NT2/D1 (cell line): ENCODE results near the gene FGF3.

Experiments used
- DNase-seq: peaks from one replicate; pipeline ENCODE4 v3.0.0-alpha.2; 2011; ENCODE audit warnings: low read depth, low spot score
- H3K27me3 ChIP-seq: 2 replicates; pipeline ENCODE4 v1.6.0; 2011; ENCODE audit warnings: mild to moderate bottlenecking; ENCODE audit not compliant: insufficient read length, insufficient read depth
- H3K36me3 ChIP-seq: 2 replicates; pipeline ENCODE4 v1.6.1; 2011; ENCODE audit warnings: mild to moderate bottlenecking, low read length, mixed read lengths; ENCODE audit not compliant: insufficient read depth, insufficient read length
- H3K4me1 ChIP-seq: 2 replicates; pipeline ENCODE4 v1.5.1; 2011; ENCODE audit not compliant: insufficient read depth, insufficient read length
- H3K4me3 ChIP-seq: 2 replicates; pipeline ENCODE4 v1.5.1; 2011; ENCODE audit warnings: low read depth; ENCODE audit not compliant: insufficient read length
- H3K9ac ChIP-seq: 2 replicates; pipeline ENCODE4 v1.6.0; 2011; ENCODE audit warnings: low read depth; ENCODE audit not compliant: insufficient read length
- H3K9me3 ChIP-seq: 2 replicates; pipeline ENCODE4 v1.5.1; 2011; ENCODE audit warnings: mild to moderate bottlenecking, low read length; ENCODE audit not compliant: insufficient read depth
- SUZ12 ChIP-seq: IDR thresholded peaks from 2 replicates; pipeline ENCODE4 v1.6.1; 2011; ENCODE audit not compliant: insufficient read length, insufficient read depth; ENCODE audit errors: extremely low read depth
- YY1 ChIP-seq: IDR thresholded peaks from 2 replicates; pipeline ENCODE4 v1.6.1; 2011; ENCODE audit not compliant: insufficient read length, insufficient read depth
- ZNF274 ChIP-seq: IDR thresholded peaks from 2 replicates; pipeline ENCODE4 v1.6.1; 2011; ENCODE audit warnings: mild to moderate bottlenecking, low read depth, low read length

Gene FGF3

DNA sequence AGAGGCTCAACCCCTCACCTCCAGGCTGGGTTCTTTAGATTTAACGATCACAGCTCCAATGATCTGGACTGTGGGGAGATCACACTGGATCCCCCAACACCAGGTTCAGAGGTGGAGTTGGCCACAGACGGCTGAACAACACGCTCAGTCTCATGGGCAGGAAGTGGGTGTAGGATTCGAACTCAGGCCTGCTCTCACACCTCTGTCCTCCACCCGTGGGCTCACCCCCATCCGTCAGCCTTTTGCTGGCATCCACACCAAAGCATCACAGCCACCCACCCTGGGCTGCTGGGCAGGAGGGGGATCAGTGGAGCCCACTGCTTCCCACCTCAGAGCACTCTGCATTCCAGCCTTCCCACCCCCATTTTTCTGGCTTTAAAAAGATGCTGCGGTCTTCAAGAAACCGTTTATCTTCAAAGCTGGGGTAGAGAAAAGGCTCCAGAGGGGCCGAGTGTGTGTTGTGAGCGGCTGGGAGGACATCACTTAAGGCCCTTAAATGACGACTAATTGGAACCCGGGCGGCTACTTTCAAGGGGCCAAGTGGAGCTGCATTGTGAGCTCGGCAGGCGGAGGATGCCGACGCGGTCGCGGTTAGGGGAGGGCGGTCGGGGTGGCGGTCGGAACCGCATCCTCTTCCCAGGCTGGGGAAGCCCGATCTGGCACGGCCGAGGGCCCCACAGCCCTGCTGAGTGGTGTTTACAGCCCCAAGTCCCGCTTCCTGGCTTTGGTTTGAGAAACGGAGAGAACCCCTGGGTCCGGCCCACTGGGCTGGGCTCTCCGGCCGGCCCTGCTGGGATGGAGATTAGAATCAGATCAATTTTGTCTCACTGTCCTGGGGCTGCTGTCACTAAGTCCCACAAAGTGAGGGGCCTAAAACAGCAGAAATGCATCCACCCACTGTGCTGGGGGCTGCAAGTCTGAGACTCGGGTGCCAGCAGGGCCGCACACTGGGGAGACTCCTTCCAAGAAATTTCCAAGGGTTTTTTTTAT lies 15.9 kb upstream of the FGF3 start:
- DNase-seq = no peak
- Histone ChIP-seq H3K36me3 (no peaks in the 10 kb centered on the region), H3K9me3 (no peaks in the 10 kb centered on the region), H3K27me3 (peaks cover 3% of the 10 kb centered on the region), H3K4me1 (peaks cover 11% of the 10 kb centered on the region), H3K9ac (peak overlapping the region; percentile 32), H3K4me3 (no peak overlapping the region)
- TF ChIP-seq SUZ12 = no peak
- no peak for TF ChIP-seq ZNF274
- no peak for TF ChIP-seq YY1

- H3K4me1 ChIP-seq = peaks cover 10% of the 10 kb centered on the region
- no peaks in the 10 kb centered on the region for H3K9me3 ChIP-seq
- no peak overlapping the region for H3K4me3 ChIP-seq
- DNase-seq = no peak
- no peaks in the 10 kb centered on the region for H3K36me3 ChIP-seq
- peaks cover 3% of the 10 kb centered on the region for H3K27me3 ChIP-seq
- TF ChIP-seq ZNF274 (no peak), YY1 (no peak), SUZ12 (no peak)
- H3K9ac ChIP-seq = no peak overlapping the region
Observed at GRCh38 chr11:69834251-69834650, 15.0 kb upstream of the FGF3 start.

GRCh38 chr11:69832561-69833413 lies 13.6 kb upstream of the FGF3 start:
- no peaks in the 10 kb centered on the region for H3K9me3 ChIP-seq
- no peak overlapping the region for H3K4me3 ChIP-seq
- no peak for DNase-seq
- H3K9ac ChIP-seq = peak overlapping the region; percentile 50
- peaks cover 13% of the 10 kb centered on the region for H3K4me1 ChIP-seq
- H3K36me3 ChIP-seq = no peaks in the 10 kb centered on the region
- peaks cover 3% of the 10 kb centered on the region for H3K27me3 ChIP-seq
- TF ChIP-seq SUZ12 = no peak
- no peak for TF ChIP-seq ZNF274
- TF ChIP-seq YY1 = no peak

GRCh38 chr11:69831985-69832384 lies 12.8 kb upstream of the FGF3 start:
- Histone ChIP-seq H3K4me1 (peaks cover 13% of the 10 kb centered on the region), H3K4me3 (no peak overlapping the region), H3K9me3 (peaks cover 7% of the 10 kb centered on the region; the same call in 1 of the 2 replicates), H3K36me3 (no peaks in the 10 kb centered on the region), H3K27me3 (peaks cover 3% of the 10 kb centered on the region), H3K9ac (no peak overlapping the region)
- DNase-seq = no peak
- TF ChIP-seq YY1 (no peak), SUZ12 (no peak), ZNF274 (no peak)

DNA sequence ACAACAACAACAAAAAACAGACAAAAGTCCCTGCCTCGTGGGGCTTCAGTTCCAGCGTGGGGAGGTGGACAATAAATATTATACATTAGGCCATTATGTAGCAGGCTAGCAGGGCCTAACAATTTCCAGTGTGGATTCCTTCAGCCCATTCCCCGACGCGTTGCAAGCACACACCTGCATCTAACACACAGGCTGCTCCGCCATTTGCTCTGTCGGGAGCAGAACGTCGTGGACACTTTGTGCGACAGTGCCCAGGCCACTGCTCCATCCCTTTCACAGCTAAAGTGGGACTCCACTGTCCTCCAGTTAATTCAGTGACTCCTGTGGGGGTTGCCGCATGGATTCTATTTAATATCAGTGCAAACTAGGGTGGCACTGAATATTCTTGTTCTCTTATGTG lies 10.9 kb upstream of the FGF3 start:
- H3K9ac ChIP-seq = no peak overlapping the region
- no peaks in the 10 kb centered on the region for H3K36me3 ChIP-seq
- H3K4me1 ChIP-seq = peaks cover 19% of the 10 kb centered on the region
- peaks cover 3% of the 10 kb centered on the region for H3K27me3 ChIP-seq
- TF ChIP-seq SUZ12 = no peak
- no peak for TF ChIP-seq YY1
- TF ChIP-seq ZNF274 = no peak
- peaks cover 7% of the 10 kb centered on the region; the same call in 1 of the 2 replicates for H3K9me3 ChIP-seq
- DNase-seq = no peak
- no peak overlapping the region for H3K4me3 ChIP-seq

GRCh38 chr11:69828971-69829344 lies 9.7 kb upstream of the FGF3 start:
- peaks cover 7% of the 10 kb centered on the region; the same call in 1 of the 2 replicates for H3K9me3 ChIP-seq
- TF ChIP-seq SUZ12 (no peak), ZNF274 (no peak), YY1 (no peak)
- no peaks in the 10 kb centered on the region for H3K36me3 ChIP-seq
- DNase-seq = no peak
- no peak overlapping the region for H3K9ac ChIP-seq
- no peaks in the 10 kb centered on the region for H3K27me3 ChIP-seq
- H3K4me1 ChIP-seq = peaks cover 20% of the 10 kb centered on the region
- H3K4me3 ChIP-seq = no peak overlapping the region
